SKM-1 treated with dmso at 0.1 percent for 144 hours (cell line): ENCODE data around the gene DIPK1B.
"Not testable (repeated sequence)": the region's sequence is repeated elsewhere in the genome, so short reads cannot be mapped to it uniquely, and the experiment has no call there.

Experiments used
- DNase-seq: peaks from one replicate; lab custom pipeline; 2025; ENCODE audit not compliant: unreplicated experiment; lab: John Stamatoyannopoulos, UW

Gene DIPK1B

GRCh38 chr9:136697821-136698526, 14.4 kb upstream of the DIPK1B start:
- peak; percentile 86 for DNase-seq

- no peak for DNase-seq
Measured at GRCh38 chr9:136698635-136699246, 13.6 kb upstream of the DIPK1B start.

- DNase-seq, result no peak
Measured at GRCh38 chr9:136700304-136700703, 12.1 kb upstream of the DIPK1B start.

GRCh38 chr9:136700959-136701667, 11.3 kb upstream of the DIPK1B start:
- DNase-seq, result no peak

DNA sequence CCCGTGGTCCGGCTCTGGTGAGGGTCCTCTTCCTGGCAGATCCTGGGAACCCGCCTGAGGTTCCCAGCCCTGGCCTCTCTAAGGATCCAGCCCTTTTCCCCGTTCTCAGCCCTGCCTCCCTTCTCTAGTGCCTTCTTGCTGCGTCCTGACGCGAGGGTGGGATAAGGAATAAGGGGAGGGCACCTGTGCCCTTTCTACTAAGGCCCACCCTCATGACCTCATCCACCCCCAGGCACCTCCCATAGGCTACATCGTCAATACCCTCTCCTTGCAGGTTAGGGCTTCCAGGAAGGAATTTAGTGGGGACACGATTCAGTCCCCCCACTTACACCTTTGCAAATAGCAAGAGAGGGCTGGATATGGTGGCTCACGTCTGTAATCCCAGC, 10.7 kb upstream of the DIPK1B start:
- DNase-seq, result no peak

GRCh38 chr9:136703276-136703860, 9.0 kb upstream of the DIPK1B start:
- peak; percentile 69 for DNase-seq

DNA sequence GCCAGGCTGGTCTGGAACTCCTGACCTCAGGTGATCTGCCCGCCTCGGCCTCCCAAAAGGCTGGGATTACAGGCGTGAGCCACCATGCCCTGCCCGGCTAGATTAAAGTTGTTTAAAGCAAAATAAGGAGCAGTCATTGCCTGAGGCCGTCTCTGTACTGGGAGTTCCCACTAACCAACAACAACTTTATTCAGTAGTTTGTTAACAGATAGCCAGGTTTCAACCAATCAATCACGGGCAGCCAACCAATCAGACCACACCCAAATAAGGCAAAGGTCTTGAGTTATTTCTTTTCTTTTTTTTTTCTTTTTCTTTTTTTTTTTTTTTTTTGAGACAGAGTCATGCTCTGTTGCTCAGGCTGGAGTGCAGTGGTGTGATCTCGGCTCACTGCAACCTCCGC, 7.6 kb upstream of the DIPK1B start:
- not testable (repeated sequence) for DNase-seq

- peak; percentile 60 for DNase-seq
Measured at GRCh38 chr9:136705564-136705963, 6.8 kb upstream of the DIPK1B start.

DNA sequence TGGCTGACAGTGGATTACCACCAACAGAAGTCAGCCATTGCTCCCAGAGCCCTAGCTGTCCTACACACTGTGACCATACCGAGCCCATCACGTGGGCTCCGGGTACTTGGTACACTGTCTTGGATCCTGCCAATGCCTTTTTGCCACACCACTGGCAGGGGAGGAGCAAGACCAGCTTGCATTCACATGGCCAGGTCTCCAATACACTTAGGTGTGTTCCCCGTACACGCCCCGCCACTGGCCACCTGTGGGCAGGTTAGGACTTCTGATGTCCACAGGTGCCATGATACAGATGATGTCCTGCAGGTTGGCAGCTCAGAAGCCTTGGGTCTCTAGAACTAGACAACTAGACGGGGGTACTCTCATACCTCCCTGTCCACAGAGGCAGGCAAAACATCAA, 5.4 kb upstream of the DIPK1B start:
- no peak for DNase-seq

DNA sequence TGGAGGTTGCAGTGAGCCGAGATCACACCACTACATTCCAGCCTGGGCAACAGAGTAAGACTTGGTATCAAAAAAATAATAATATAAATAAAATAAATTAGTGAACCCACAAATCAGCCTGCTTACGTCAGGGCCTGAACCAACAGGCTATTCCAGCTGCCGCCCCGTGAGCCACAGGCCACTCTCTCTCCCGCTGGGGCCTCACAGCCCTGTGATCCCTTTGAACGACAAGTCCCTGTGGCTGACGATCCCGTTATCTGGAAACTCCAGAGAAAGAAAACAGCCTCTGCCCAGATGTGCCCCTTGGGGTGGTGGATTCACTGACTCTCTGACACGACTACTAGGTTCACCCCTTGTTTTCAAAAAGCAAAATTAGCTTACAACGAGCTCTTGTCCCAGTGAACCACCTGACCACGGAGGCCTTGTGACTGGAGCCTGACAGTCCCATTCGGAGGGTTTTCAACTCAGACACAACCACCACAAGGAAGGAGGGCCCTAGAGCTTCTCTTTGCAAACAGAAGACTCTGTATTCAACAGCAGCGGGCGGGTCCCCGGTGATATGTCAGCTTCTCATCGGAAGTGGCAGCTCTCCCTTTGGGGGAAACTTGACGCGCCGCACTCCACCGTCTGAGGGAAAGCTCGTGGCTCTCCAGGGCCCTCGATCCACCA, 4.4 kb upstream of the DIPK1B start:
- no peak for DNase-seq

DNA sequence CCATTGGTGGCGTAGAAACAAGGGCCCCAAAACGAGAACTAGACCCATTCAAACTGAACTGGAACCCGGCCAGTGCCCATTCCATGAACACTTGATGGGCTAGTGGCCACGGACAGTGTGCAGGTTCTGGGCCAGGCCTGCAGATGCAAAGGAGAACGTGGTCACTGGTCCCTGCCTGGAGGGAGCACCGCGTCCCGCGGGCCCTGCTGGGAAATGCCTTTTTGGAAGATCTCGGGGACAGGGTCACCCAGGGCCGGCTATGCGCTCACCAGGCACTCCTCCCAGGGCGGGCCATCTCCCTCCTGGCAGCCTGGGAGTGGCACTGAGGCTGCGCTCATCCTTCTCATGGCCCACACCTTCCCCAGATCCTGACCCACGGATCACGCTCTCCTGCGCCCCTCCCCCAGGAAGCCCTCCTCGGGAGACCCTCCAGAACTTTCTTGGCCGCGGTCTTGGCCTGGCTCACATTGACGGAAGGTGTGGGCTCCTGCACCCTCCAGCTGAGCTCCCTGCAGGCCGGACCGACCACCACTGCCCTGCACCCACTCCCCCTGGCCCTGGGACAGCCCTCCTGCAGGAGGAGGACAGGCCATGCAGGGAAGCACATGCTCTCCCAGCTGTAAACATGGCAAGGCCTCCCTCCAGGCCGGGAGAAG, 2.8 kb upstream of the DIPK1B start:
- DNase-seq, result no peak

- no peak for DNase-seq
Measured at GRCh38 chr9:136710543-136710942, 1.8 kb upstream of the DIPK1B start.

DNA sequence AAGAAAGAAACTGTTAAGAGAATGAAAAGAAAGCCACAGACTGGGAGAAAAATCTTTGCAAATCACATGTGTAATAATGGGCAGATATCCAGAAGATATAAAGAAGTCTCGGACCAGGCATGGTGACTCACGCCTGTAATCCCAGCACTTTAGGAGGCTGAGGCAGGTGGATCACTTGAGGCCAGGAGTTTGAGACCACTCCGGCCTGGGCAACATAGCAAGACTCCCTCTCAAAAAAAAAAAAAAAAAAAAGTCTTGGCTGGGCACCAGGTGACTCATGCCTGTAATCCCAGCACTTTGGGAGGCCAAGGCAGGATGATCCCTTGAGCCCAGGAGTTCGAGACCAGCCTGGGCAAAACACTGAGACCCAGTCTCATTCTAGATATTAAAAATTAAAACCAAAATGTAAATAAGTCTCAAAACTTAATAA, 1.1 kb upstream of the DIPK1B start:
- not testable (repeated sequence) for DNase-seq

- DNase-seq, result no peak
Measured at GRCh38 chr9:136712690-136713544, 545 bp downstream of the DIPK1B start.

GRCh38 chr9:136713550-136713949, 1.2 kb downstream of the DIPK1B start:
- DNase-seq, result no peak

DNA sequence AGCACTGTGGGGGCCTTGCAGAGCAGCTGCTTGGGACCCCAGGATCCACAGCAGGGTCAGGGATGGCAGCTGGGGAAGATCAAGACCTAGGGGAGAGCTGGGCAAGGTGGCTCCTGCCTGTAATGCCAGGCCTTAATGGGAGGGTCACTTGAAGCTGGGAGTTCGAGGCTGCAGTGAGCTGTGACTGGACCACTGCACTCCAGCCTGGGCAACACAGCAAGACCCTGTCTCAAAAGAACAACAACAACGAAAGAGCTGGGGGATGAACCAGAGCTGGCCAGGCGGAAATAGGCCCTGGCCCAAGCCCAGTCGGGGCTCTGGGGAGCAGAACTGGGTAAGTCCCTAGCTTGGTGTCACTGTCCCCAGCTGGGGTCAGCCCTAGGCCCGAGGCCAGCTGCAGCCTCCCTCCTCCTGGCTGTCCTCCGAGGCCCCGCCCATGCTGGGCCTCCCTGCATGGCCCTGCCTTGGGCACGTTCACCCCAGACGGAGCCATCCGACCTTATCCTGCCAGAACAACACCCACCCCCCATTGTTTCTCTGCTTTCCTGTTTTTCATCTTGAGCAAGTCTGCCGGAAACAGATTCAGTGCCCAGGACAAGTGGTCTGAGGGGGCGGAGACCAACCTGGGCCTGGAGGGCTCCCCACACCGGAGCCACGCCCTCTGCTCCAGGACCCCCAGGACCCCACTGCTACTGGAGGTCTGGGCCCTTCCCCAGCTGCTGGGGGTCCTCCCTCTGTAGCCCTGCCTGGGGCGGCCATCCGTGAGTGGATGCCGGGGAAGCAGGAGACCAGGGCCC, 1.9 kb downstream of the DIPK1B start:
- DNase-seq, result no peak

- no peak for DNase-seq
Measured at GRCh38 chr9:136714893-136715274, 2.5 kb downstream of the DIPK1B start.

DNA sequence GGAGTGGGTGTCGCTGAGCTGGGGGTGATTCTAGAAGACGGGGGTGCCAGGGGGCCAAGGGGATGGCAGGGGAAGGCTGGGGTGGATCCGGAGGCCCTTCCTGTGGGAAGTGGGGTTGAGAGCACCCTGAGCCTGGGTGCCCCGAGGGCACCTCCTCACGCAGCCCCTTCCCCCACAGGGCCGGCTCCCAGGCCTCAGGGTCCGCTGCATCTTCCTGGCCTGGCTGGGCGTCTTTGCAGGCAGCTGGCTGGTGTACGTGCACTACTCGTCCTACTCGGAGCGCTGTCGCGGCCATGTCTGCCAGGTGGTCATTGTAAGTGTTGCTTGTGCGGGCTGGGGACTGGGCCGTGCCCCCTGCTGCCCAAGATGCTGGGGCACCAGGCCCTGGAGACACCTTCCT, 5.0 kb downstream of the DIPK1B start:
- DNase-seq, result no peak
